ENCODE results near the gene DPYSL5.

DNA sequence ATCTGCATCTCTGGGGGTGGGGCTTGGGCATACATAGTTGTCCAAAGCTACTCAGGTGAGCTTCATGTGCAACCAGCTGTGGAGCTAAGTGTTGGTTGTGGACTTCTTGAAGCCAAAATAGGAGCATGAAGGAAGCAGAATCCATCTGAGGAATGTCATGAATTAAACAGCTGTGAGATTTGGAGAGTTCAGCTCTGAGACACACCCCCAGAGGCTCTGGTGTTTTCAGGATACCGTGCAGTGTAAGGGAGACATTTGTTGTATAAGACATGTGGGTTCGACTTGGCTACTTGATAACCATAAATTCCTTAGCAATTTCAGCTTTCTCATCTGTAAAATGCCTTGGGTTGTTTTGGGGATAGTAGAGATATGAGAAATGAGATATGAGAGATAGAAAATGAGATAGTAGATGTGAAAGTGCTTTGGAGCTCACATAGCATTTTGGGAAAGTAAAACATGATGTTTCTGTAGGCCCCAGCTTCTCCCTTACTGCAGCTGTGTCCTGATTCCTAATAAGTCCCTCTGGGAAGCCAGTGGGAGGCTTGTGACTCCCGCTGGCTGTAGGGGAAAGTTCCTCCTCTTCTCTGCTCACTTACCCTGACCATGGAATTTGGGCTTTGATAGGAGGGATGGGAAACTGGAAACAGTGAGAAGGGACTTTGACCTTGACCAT, 50.0 kb downstream of the DPYSL5 start:
- TF ChIP-seq POLR2A (IDR thresholded peaks at IDR 0.05; ENCODE audit: low read depth, low read length) (no peak), POLR2AphosphoS5 (IDR thresholded peaks at IDR 0.05; ENCODE audit: low read depth, low read length) (no peak)
